HCT116 (cell line): Measurements from ENCODE around the gene PAQR4. TPM values are rescaled to one million over a fixed set of nuclear protein-coding genes. Genes with fewer than 3 reads are reported as not detected.
A peak's percentile ranks its signal among the peaks of the same experiment; 100 is the strongest.

Source experiments
- ATAC-seq: fragments of 200-7000 bp; cut with Tn5 transposase; 2 replicates; pipeline ENCODE4 v1.9.1; 2020; ENCODE audit warnings: mild to moderate bottlenecking, moderate library complexity
- BruUV-seq: library from RNA; stranded (reverse); fragments of 400-500 nt; replicated peaks from 2 replicates; lab custom pipeline; 2021; lab: Mats Ljungman, UMichigan
- CTCF ChIA-PET: fragments of 300-600 bp; sonication (Branson Sonifier 250); formaldehyde crosslinking; loops from one replicate; lab custom pipeline; 2021; ENCODE audit warnings: antibody characterized with exemption; lab: Charles Lee
- POLR2A ChIA-PET: fragments of 300-600, 350-600 bp; sonication (Branson Sonifier 250); formaldehyde crosslinking; loops from one replicate; lab custom pipeline; 2021; ENCODE audit warnings: antibody characterized with exemption; lab: Charles Lee
- RAD21 ChIA-PET, 2 experiments: fragments of 300-600 bp; sonication (Branson Sonifier 250); formaldehyde crosslinking; loops; one replicate each; lab custom pipeline; 2023; ENCODE audit warnings: low total read pairs in 2 of 2; ENCODE audit not compliant: uncharacterized antibody in 2 of 2, unreplicated experiment in 2 of 2, low non-redundant PET in 1 of 2; lab: Charles Lee
- DNase-seq: peaks from one replicate; pipeline ENCODE4 v3.0.0-alpha.2; 2010; ENCODE audit warnings: low read depth, low spot score
- H2AFZ ChIP-seq: fragments of 200-600 bp; shearing (Covaris generic), sonication (generic); 2 replicates; pipeline ENCODE4 v1.6.1; 2017; ENCODE audit warnings: low read depth, mixed run types, mixed read lengths, antibody characterized with exemption, low read length; ENCODE audit not compliant: poor library complexity, severe bottlenecking
- H3K27ac ChIP-seq: 2 replicates; pipeline ENCODE4 v1.5.1; 2012; ENCODE audit warnings: low read depth, low read length
- H3K27me3 ChIP-seq: fragments of 200-600 bp; sonication (generic); 2 replicates; pipeline ENCODE4 v1.6.1; 2016; ENCODE audit warnings: mixed run types, low read length, mixed read lengths; ENCODE audit not compliant: insufficient read depth
- H3K36me3 ChIP-seq, 2 experiments: fragments of 200-500 bp in 1 of 2; fragments of 200-600 bp in 1 of 2; sonication (Bioruptor generic) in 1 of 2; sonication (generic) in 1 of 2; 2 replicates each; pipeline versions ENCODE4 v1.5.1 to v1.6.1; 2014 to 2016; ENCODE audit warnings: low read length in 2 of 2, inconsistent platforms in 1 of 2, mixed read lengths in 1 of 2, mixed run types in 1 of 2; ENCODE audit not compliant: insufficient read depth in 2 of 2, control insufficient read depth in 1 of 2
- H3K4me1 ChIP-seq, 2 experiments: fragments of 200-600 bp in 1 of 2; sonication (generic) in 1 of 2; 2 replicates each; pipeline versions ENCODE4 v1.5.1 to v1.6.1; 2012 to 2017; ENCODE audit warnings: low read length in 2 of 2, inconsistent platforms in 1 of 2, mild to moderate bottlenecking in 1 of 2, mixed read lengths in 1 of 2, mixed run types in 1 of 2, moderate library complexity in 1 of 2; ENCODE audit not compliant: insufficient read depth in 2 of 2, control insufficient read depth in 1 of 2
- H3K4me2 ChIP-seq: fragments of 200-600 bp; sonication (generic); 2 replicates; pipeline ENCODE4 v1.6.1; 2017; ENCODE audit warnings: mixed run types, low read length, mixed read lengths
- H3K4me3 ChIP-seq, 2 experiments: fragments of 200-600 bp in 1 of 2; sonication (generic) in 1 of 2; replicated peaks in 1 of 2; 2 replicates each; pipeline ENCODE4 v1.5.1; 2011 to 2016; ENCODE audit warnings: low read length in 2 of 2, control low read depth in 1 of 2, low read depth in 1 of 2, mild to moderate bottlenecking in 1 of 2, mixed read lengths in 1 of 2, mixed run types in 1 of 2
- H3K79me2 ChIP-seq: fragments of 200-600 bp; sonication (generic); 2 replicates; pipeline ENCODE4 v1.6.1; 2017; ENCODE audit warnings: mild to moderate bottlenecking, mixed run types, low read length, moderate library complexity, mixed read lengths; ENCODE audit not compliant: insufficient read depth
- H3K9ac ChIP-seq: fragments of 200-600 bp; sonication (generic); 2 replicates; pipeline ENCODE4 v1.6.1; 2016; ENCODE audit warnings: low read length, mixed read lengths
- H3K9me2 ChIP-seq: fragments of 200-600 bp; sonication (generic), shearing (Covaris generic); 2 replicates; pipeline ENCODE4 v1.6.1; 2017; ENCODE audit warnings: mixed run types, mild to moderate bottlenecking, moderate library complexity; ENCODE audit not compliant: insufficient read depth
- H3K9me3 ChIP-seq, 2 experiments: fragments of 200-500 bp in 1 of 2; fragments of 200-600 bp in 1 of 2; sonication (Bioruptor generic) in 1 of 2; sonication (generic) in 1 of 2; 2 replicates each; pipeline ENCODE4 v1.6.1; 2014 to 2017; ENCODE audit warnings: low read length in 2 of 2, mixed read lengths in 2 of 2, inconsistent platforms in 1 of 2, low read depth in 1 of 2, mild to moderate bottlenecking in 1 of 2, mixed run types in 1 of 2, moderate library complexity in 1 of 2; ENCODE audit not compliant: control insufficient read depth in 1 of 2, insufficient read depth in 1 of 2
- H4K20me1 ChIP-seq: fragments of 200-600 bp; sonication (generic), shearing (Covaris generic); 2 replicates; pipeline ENCODE4 v1.6.1; 2017; ENCODE audit warnings: mixed run types, mild to moderate bottlenecking, moderate library complexity; ENCODE audit not compliant: insufficient read depth
- CBX3 ChIP-seq: IDR thresholded peaks from 2 replicates; pipeline ENCODE4 v1.6.1; 2012; ENCODE audit warnings: low read depth
- EGR1 ChIP-seq: IDR thresholded peaks from 2 replicates; pipeline ENCODE4 v1.6.1; 2012; ENCODE audit warnings: low read depth
- EZH2 ChIP-seq: fragments of 200-600 bp; sonication (generic); IDR thresholded peaks from 2 replicates; pipeline ENCODE4 v1.6.1; 2017; ENCODE audit warnings: antibody characterized with exemption, mixed run types
- FOSL1 ChIP-seq: IDR thresholded peaks from 2 replicates; pipeline ENCODE4 v1.6.1; 2012; ENCODE audit warnings: low read depth
- JUND ChIP-seq: IDR thresholded peaks from 2 replicates; pipeline ENCODE4 v1.6.1; 2012
- POLR2A ChIP-seq: IDR thresholded peaks from 2 replicates; pipeline ENCODE4 v1.7.0; 2011; ENCODE audit warnings: borderline replicate concordance; ENCODE audit not compliant: insufficient read depth, insufficient read length; ENCODE audit errors: extremely low read depth
- RAD21 ChIP-seq: IDR thresholded peaks from 2 replicates; pipeline ENCODE4 v1.6.1; 2012; ENCODE audit warnings: low read depth, mild to moderate bottlenecking
- SP1 ChIP-seq: IDR thresholded peaks from 2 replicates; pipeline ENCODE4 v1.6.1; 2012; ENCODE audit warnings: low read depth
- SRF ChIP-seq: IDR thresholded peaks from 2 replicates; pipeline ENCODE4 v1.6.1; 2012; ENCODE audit warnings: low read depth
- TCF7L2 ChIP-seq: IDR thresholded peaks from 2 replicates; pipeline ENCODE4 v1.7.0; 2011; ENCODE audit warnings: borderline replicate concordance, inconsistent platforms; ENCODE audit not compliant: insufficient read depth, insufficient read length; ENCODE audit errors: extremely low read depth
- YY1 ChIP-seq: IDR thresholded peaks from 2 replicates; pipeline ENCODE4 v1.6.1; 2011; ENCODE audit warnings: low read length, low read depth, moderate library complexity, mild to moderate bottlenecking; ENCODE audit not compliant: insufficient replicate concordance; ENCODE audit errors: extremely low read depth
- ZNF274 ChIP-seq: fragments of 200-500 bp; sonication (Bioruptor generic); IDR thresholded peaks from 2 replicates; pipeline ENCODE4 v1.6.1; 2014; ENCODE audit warnings: mild to moderate bottlenecking, low read depth, low read length, inconsistent platforms
- intact Hi-C: fragments of 100-400 bp; cut with micrococcal nuclease; formaldehyde crosslinking; loops from 2 replicates; pipeline ENCODE4 v1.10.0; 2022
- total RNA-seq: library from RNA; stranded (reverse); gene quantifications from one replicate; pipeline ENCODE4 v1.2.1, GENCODE V29; 2021; ENCODE audit not compliant: unreplicated experiment
- TF ChIP-seq, protein P1 (sequence below): IDR thresholded peaks from 2 replicates; pipeline ENCODE4 v1.6.1; 2012; ENCODE audit warnings: low read depth
- TF ChIP-seq, protein P2 (sequence below), 3 experiments: fragments of 200-600 bp in 1 of 3; sonication (generic) in 1 of 3; IDR thresholded peaks in 2 of 3; conservative IDR thresholded peaks in 1 of 3; 2 replicates each; pipeline ENCODE4 v1.5.1; 2012 to 2017; ENCODE audit warnings: low read depth in 2 of 3, low read length in 2 of 3, antibody characterized with exemption in 1 of 3, borderline replicate concordance in 1 of 3, control low read depth in 1 of 3, mild to moderate bottlenecking in 1 of 3, mixed read lengths in 1 of 3, mixed run types in 1 of 3, moderate library complexity in 1 of 3; ENCODE audit not compliant: insufficient read depth in 1 of 3
- TF ChIP-seq, protein P3 (sequence below): IDR thresholded peaks from 2 replicates; pipeline ENCODE4 v1.6.1; 2012
- TF ChIP-seq, protein P4 (sequence below): IDR thresholded peaks from 2 replicates; pipeline ENCODE4 v1.6.1; 2011; ENCODE audit warnings: mild to moderate bottlenecking, low read length, moderate library complexity; ENCODE audit not compliant: insufficient replicate concordance; ENCODE audit errors: extremely low read depth

PAQR4 gene
- total RNA-seq, 1 experiment from 2014 or later: 45.6 TPM

DNA sequence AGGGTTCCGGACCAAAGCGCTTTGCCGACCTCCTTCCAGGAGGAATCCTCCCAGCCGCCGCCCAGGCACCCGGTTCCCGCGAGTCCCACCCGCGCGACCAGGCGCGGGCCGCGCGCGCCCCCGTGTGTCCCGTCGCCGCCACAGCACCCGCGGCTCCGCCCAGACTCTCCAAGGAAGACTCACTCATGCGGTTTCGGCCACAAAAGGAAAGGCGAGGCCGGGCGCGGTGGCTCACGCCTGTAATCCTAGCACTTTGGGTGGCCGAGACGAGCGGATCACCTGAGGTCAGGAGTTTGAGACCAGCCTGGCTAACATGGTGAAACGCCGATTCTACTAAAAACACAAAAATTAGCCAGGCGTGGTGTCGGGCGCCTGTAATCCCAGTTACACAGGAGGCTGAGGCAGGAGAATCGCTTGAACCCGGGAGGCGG lies 14.6 kb downstream of the PAQR4 start:
- H3K79me2 ChIP-seq: peaks cover 14% of the 10 kb centered on the region
- peak overlapping the region; percentile 68 for H3K4me2 ChIP-seq
- H3K9me3 ChIP-seq: no peaks in the 10 kb centered on the region
- intact Hi-C loops: loop anchor here (5.0 kb wide), 1 partner anchor 39 kb away; the partner anchor contains the start of genes HCFC1R1, THOC6 and TNFRSF12A
- DNase-seq (peak; percentile 61), ATAC-seq (peak; percentile 64)
- H3K9me2 ChIP-seq: no peaks in the 10 kb centered on the region
- peaks cover 24 to 48% of the 10 kb centered on the region in 2 experiments for H3K4me1 ChIP-seq
- H4K20me1 ChIP-seq: no peaks in the 10 kb centered on the region
- peak overlapping the region; percentile 46 for H3K27ac ChIP-seq
- BruUV-seq: no TSS peak
- peak overlapping the region; percentile 52 for H3K9ac ChIP-seq
- peak overlapping the region; percentile 61 for H2AFZ ChIP-seq
- peak overlapping the region; percentile 34 to 44 for H3K4me3 ChIP-seq
- no peaks in the 10 kb centered on the region for H3K27me3 ChIP-seq
- no peaks in the 10 kb centered on the region for H3K36me3 ChIP-seq
- RAD21 ChIA-PET: no interaction called here
- CTCF ChIA-PET: interaction anchor here (0.9 to 1.6 kb wide), 4 partner anchors 14 to 38 kb away, joined by 3 to 5 read pairs (median 4); partner anchors contain the start of gene KREMEN2
- POLR2A ChIA-PET: interaction anchor here (0.9 to 1.3 kb wide), 2 partner anchors 12 to 116 kb away, joined by 3 to 4 read pairs; no protein-coding TSS in a partner anchor
- TF ChIP-seq, protein P1, sequence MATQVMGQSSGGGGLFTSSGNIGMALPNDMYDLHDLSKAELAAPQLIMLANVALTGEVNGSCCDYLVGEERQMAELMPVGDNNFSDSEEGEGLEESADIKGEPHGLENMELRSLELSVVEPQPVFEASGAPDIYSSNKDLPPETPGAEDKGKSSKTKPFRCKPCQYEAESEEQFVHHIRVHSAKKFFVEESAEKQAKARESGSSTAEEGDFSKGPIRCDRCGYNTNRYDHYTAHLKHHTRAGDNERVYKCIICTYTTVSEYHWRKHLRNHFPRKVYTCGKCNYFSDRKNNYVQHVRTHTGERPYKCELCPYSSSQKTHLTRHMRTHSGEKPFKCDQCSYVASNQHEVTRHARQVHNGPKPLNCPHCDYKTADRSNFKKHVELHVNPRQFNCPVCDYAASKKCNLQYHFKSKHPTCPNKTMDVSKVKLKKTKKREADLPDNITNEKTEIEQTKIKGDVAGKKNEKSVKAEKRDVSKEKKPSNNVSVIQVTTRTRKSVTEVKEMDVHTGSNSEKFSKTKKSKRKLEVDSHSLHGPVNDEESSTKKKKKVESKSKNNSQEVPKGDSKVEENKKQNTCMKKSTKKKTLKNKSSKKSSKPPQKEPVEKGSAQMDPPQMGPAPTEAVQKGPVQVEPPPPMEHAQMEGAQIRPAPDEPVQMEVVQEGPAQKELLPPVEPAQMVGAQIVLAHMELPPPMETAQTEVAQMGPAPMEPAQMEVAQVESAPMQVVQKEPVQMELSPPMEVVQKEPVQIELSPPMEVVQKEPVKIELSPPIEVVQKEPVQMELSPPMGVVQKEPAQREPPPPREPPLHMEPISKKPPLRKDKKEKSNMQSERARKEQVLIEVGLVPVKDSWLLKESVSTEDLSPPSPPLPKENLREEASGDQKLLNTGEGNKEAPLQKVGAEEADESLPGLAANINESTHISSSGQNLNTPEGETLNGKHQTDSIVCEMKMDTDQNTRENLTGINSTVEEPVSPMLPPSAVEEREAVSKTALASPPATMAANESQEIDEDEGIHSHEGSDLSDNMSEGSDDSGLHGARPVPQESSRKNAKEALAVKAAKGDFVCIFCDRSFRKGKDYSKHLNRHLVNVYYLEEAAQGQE: no peak
- TF ChIP-seq, protein P2, sequence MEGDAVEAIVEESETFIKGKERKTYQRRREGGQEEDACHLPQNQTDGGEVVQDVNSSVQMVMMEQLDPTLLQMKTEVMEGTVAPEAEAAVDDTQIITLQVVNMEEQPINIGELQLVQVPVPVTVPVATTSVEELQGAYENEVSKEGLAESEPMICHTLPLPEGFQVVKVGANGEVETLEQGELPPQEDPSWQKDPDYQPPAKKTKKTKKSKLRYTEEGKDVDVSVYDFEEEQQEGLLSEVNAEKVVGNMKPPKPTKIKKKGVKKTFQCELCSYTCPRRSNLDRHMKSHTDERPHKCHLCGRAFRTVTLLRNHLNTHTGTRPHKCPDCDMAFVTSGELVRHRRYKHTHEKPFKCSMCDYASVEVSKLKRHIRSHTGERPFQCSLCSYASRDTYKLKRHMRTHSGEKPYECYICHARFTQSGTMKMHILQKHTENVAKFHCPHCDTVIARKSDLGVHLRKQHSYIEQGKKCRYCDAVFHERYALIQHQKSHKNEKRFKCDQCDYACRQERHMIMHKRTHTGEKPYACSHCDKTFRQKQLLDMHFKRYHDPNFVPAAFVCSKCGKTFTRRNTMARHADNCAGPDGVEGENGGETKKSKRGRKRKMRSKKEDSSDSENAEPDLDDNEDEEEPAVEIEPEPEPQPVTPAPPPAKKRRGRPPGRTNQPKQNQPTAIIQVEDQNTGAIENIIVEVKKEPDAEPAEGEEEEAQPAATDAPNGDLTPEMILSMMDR (IDR thresholded peaks at IDR 0.05 in 2 of 3, conservative IDR thresholded peaks at IDR 0.05 in 1 of 3; ENCODE audit: borderline replicate concordance in 1 of 3, insufficient read depth in 1 of 3, low read depth in 2 of 3, low read length in 2 of 3): peak in 2 of 3 experiments; percentile 80 to 89; a peak in 5 of 6 replicates
- TF ChIP-seq EZH2 (no peak), EGR1 (no peak), SRF (no peak), JUND (no peak), FOSL1 (no peak), YY1 (no peak), SP1 (no peak), TCF7L2 (peak; percentile 64), POLR2A (no peak), ZNF274 (no peak), RAD21 (peak; percentile 85; the same call in 1 of the 2 replicates), CBX3 (no peak)
- TF ChIP-seq, protein P3, sequence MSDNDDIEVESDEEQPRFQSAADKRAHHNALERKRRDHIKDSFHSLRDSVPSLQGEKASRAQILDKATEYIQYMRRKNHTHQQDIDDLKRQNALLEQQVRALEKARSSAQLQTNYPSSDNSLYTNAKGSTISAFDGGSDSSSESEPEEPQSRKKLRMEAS: no peak; the same call in 1 of the 2 replicates
- TF ChIP-seq, protein P4, sequence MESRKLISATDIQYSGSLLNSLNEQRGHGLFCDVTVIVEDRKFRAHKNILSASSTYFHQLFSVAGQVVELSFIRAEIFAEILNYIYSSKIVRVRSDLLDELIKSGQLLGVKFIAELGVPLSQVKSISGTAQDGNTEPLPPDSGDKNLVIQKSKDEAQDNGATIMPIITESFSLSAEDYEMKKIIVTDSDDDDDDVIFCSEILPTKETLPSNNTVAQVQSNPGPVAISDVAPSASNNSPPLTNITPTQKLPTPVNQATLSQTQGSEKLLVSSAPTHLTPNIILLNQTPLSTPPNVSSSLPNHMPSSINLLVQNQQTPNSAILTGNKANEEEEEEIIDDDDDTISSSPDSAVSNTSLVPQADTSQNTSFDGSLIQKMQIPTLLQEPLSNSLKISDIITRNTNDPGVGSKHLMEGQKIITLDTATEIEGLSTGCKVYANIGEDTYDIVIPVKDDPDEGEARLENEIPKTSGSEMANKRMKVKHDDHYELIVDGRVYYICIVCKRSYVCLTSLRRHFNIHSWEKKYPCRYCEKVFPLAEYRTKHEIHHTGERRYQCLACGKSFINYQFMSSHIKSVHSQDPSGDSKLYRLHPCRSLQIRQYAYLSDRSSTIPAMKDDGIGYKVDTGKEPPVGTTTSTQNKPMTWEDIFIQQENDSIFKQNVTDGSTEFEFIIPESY: peak; percentile 55
